Measurements from ENCODE around the gene IL9R. TPM values are rescaled to one million over a fixed set of nuclear protein-coding genes. Genes with fewer than 3 reads are reported as not detected.

The IL9R gene
- total RNA-seq, 6 experiments from 2014 or later, result 0.12 to 0.35 TPM; not detected in 4

DNA sequence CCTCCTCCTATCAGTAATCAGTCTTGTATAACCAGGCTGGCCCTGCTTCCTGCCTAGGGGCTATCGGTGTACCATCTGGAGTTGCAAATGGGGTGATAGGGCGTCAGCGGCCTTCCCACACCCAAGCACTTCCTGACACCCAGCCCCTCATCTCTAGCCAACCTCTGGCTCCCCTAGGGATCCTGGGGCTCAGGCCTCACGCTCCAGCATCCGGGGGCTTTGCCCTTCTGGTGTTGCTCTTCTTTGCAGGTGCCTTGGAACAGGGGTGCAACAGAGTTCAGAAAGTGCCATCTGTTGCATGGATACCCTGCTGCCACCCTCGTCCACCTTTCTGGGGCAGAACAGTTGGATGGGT is 4.1 kb downstream of the IL9R start:
- TF ChIP-seq, protein P1, sequence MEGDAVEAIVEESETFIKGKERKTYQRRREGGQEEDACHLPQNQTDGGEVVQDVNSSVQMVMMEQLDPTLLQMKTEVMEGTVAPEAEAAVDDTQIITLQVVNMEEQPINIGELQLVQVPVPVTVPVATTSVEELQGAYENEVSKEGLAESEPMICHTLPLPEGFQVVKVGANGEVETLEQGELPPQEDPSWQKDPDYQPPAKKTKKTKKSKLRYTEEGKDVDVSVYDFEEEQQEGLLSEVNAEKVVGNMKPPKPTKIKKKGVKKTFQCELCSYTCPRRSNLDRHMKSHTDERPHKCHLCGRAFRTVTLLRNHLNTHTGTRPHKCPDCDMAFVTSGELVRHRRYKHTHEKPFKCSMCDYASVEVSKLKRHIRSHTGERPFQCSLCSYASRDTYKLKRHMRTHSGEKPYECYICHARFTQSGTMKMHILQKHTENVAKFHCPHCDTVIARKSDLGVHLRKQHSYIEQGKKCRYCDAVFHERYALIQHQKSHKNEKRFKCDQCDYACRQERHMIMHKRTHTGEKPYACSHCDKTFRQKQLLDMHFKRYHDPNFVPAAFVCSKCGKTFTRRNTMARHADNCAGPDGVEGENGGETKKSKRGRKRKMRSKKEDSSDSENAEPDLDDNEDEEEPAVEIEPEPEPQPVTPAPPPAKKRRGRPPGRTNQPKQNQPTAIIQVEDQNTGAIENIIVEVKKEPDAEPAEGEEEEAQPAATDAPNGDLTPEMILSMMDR (IDR thresholded peaks at IDR 0.05), result no peak
- H3K4me3 Mint-ChIP-seq, result no peak overlapping the region
- no peak overlapping the region for H3K27ac Mint-ChIP-seq
- 0 out of 2 replicates have a peak, but pooled peaks cover 6% of the 10 kb centered on the region for H3K4me1 Mint-ChIP-seq (ENCODE audit: low read depth)
- no peak for DNase-seq
- H3K27me3 Mint-ChIP-seq (ENCODE audit: insufficient read depth), result peaks cover 3% of the 10 kb centered on the region; the same call in 1 of the 2 replicates
- H3K9me3 Mint-ChIP-seq, result peaks cover 11% of the 10 kb centered on the region; the same call in 1 of the 2 replicates
- no peaks in the 10 kb centered on the region for H3K36me3 Mint-ChIP-seq (ENCODE audit: low read depth)

DNA sequence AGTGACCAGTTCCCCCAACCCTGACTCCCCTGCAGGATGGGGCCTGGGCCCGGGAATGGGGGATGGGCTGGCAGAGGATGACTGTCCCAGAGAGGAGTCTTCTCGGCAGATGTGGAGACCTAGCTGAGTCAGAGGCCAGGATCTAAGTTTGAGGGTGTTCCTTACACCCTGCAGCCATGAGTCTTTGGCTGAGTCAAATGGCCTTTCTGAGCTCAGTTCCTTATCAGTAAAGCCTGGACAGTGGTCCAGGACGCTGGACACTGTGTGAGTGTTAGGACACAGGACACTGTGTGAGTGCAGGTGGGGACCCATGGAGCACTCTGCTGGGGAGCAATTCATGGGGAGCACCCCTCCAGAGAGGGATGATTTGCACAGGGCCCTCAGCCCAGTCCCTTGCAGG is 5.0 kb downstream of the IL9R start:
- Mint-ChIP-seq H3K4me3 (no peak overlapping the region), H3K27ac (no peak overlapping the region), H3K36me3 (ENCODE audit: low read depth) (no peaks in the 10 kb centered on the region), H3K4me1 (ENCODE audit: low read depth) (0 out of 2 replicates have a peak, but pooled peaks cover 6% of the 10 kb centered on the region), H3K27me3 (ENCODE audit: insufficient read depth) (peaks cover 3% of the 10 kb centered on the region; the same call in 1 of the 2 replicates), H3K9me3 (peaks cover 11% of the 10 kb centered on the region; the same call in 1 of the 2 replicates)
- TF ChIP-seq, protein P1 (IDR thresholded peaks at IDR 0.05), result no peak
- peak; percentile 11 for DNase-seq

DNA sequence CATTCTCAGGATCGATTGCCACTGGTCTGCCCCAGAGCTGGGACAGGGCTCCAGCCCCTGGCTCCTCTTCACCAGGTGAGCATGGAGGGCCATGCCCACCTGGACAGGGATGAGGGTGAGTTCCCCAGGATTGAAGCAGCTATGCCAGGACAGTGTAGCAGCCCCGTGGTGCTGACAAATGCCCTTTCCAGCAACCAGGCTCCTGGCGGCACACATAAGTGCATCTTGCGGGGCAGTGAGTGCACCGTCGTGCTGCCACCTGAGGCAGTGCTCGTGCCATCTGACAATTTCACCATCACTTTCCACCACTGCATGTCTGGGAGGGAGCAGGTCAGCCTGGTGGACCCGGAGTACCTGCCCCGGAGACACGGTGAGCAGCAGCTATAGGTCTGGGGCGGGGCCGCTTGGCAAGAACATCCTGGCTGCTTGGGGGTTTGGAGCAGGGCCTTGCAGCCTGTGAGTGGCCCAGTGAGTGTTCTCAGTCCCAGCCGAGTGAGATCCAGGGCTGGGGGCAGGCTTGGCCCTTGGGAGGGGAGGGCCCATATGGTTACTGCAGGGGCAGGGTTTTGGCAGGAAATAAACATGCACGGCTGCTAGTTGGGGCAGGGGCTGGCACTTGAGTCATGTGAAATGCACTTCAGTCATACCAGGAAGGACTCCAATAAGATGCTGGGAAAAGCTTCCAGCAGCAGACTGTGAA is 6.1 kb downstream of the IL9R start:
- no peak for DNase-seq
- no peak overlapping the region for H3K4me3 Mint-ChIP-seq
- TF ChIP-seq, protein P1 (IDR thresholded peaks at IDR 0.05), result no peak
- H3K27me3 Mint-ChIP-seq (ENCODE audit: insufficient read depth), result no peaks in the 10 kb centered on the region; the same call in 1 of the 2 replicates
- peaks cover 11% of the 10 kb centered on the region; the same call in 1 of the 2 replicates for H3K9me3 Mint-ChIP-seq
- 0 out of 2 replicates have a peak, but pooled peaks cover 6% of the 10 kb centered on the region for H3K4me1 Mint-ChIP-seq (ENCODE audit: low read depth)
- H3K27ac Mint-ChIP-seq, result no peak overlapping the region
- H3K36me3 Mint-ChIP-seq (ENCODE audit: low read depth), result no peaks in the 10 kb centered on the region

DNA sequence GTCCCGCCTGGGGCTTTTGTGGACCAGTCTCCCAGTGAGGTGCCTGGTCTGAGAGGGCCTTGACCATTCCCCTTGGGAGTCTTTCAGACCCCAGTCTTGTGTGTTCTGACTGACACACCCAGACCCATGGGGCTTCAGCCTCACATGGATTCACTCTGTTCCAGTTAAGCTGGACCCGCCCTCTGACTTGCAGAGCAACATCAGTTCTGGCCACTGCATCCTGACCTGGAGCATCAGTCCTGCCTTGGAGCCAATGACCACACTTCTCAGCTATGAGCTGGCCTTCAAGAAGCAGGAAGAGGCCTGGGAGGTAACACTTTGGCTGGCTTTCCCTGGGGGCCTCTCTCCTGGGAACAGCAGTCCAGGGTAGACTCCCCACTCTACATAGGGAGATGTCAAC is 6.8 kb downstream of the IL9R start:
- peaks cover 11% of the 10 kb centered on the region; the same call in 1 of the 2 replicates for H3K9me3 Mint-ChIP-seq
- TF ChIP-seq, protein P1 (IDR thresholded peaks at IDR 0.05), result no peak
- H3K4me1 Mint-ChIP-seq (ENCODE audit: low read depth), result 0 out of 2 replicates have a peak, but pooled peaks cover 6% of the 10 kb centered on the region
- no peak for DNase-seq
- H3K36me3 Mint-ChIP-seq (ENCODE audit: low read depth), result no peaks in the 10 kb centered on the region
- H3K27ac Mint-ChIP-seq, result no peak overlapping the region
- H3K27me3 Mint-ChIP-seq (ENCODE audit: insufficient read depth), result no peaks in the 10 kb centered on the region; the same call in 1 of the 2 replicates
- H3K4me3 Mint-ChIP-seq, result no peak overlapping the region

DNA sequence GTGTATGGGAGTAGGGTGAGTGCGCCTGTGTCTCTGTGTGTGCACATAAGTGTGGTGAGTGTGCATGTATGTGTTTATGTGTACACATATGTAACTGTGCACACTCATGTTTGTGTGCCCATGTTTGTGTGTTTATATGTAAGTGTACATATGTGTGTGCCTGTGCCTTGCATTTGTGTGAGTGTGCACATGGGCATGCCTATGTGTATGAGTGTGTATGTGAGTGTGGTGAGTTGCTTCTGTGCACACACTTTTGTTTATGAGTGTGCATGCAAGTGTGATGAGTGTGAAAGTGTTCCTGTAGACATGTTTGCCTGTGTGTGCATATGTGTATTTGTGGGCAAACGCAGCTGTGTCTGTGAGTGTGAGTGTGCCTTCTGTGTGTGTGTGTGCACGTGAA is 7.2 kb downstream of the IL9R start:
- H3K9me3 Mint-ChIP-seq, result peaks cover 11% of the 10 kb centered on the region; the same call in 1 of the 2 replicates
- TF ChIP-seq, protein P1 (IDR thresholded peaks at IDR 0.05), result no peak
- H3K4me3 Mint-ChIP-seq, result no peak overlapping the region
- H3K4me1 Mint-ChIP-seq (ENCODE audit: low read depth), result 0 out of 2 replicates have a peak, but pooled peaks cover 6% of the 10 kb centered on the region
- DNase-seq, result no peak
- no peaks in the 10 kb centered on the region; the same call in 1 of the 2 replicates for H3K27me3 Mint-ChIP-seq (ENCODE audit: insufficient read depth)
- no peak overlapping the region for H3K27ac Mint-ChIP-seq
- no peaks in the 10 kb centered on the region for H3K36me3 Mint-ChIP-seq (ENCODE audit: low read depth)
